Colonic mucosa (tissue), 4 donors: ENCODE measurements around the gene NUP188. TPM values are rescaled to one million over a fixed set of nuclear protein-coding genes. Genes with fewer than 3 reads are reported as not detected.

Source experiments
- DNase-seq: peaks from one replicate; pipeline ENCODE4 v3.0.0-alpha.2; 2020
- H3K27ac ChIP-seq: fragments of 200-600 bp; one replicate; pipeline ENCODE4 v1.8.0; 2021
- H3K27me3 ChIP-seq: fragments of 200-600 bp; one replicate; pipeline ENCODE4 v1.8.0; 2021
- H3K36me3 ChIP-seq: fragments of 200-600 bp; one replicate; pipeline ENCODE4 v1.8.0; 2021
- H3K4me1 ChIP-seq: fragments of 200-600 bp; one replicate; pipeline ENCODE4 v1.8.0; 2021; ENCODE audit warnings: mild to moderate bottlenecking
- H3K4me3 ChIP-seq: fragments of 200-600 bp; one replicate; pipeline ENCODE4 v1.8.0; 2021
- H3K9ac ChIP-seq, 2 donors: one replicate each; pipeline ENCODE4 v1.7.0; 2013; ENCODE audit warnings: control low read depth in 2 of 2, low read depth in 2 of 2, low read length in 2 of 2
- H3K9me3 ChIP-seq: fragments of 200-600 bp; one replicate; pipeline ENCODE4 v1.8.0; 2021
- intact Hi-C: fragments of 100-400 bp; cut with DNase I; formaldehyde crosslinking; loops from one replicate; pipeline ENCODE4 v1.14.1; 2022
- total RNA-seq, 2 donors: library from RNA; stranded (reverse); fragmentation: NEBNext Ultra II Directional in 1 of 2; extraction: Animal tissue kit (Norgen Biotek cat#: 25700) in 1 of 2; gene quantifications; one replicate each; pipeline ENCODE4 v1.2.1, GENCODE V29; 2021
- TF ChIP-seq, protein P1 (sequence below): fragments of 200-600 bp; IDR thresholded peaks from one replicate; pipeline ENCODE4 v1.8.0; 2022; ENCODE audit warnings: antibody characterized with exemption, mild to moderate bottlenecking
- donor health status: healthy.
- donor health status: DM: no; HTN: no; CAD: no.
- donor health status: DM: no; HTN: no; CAD: no.

NUP188 gene, protein sequence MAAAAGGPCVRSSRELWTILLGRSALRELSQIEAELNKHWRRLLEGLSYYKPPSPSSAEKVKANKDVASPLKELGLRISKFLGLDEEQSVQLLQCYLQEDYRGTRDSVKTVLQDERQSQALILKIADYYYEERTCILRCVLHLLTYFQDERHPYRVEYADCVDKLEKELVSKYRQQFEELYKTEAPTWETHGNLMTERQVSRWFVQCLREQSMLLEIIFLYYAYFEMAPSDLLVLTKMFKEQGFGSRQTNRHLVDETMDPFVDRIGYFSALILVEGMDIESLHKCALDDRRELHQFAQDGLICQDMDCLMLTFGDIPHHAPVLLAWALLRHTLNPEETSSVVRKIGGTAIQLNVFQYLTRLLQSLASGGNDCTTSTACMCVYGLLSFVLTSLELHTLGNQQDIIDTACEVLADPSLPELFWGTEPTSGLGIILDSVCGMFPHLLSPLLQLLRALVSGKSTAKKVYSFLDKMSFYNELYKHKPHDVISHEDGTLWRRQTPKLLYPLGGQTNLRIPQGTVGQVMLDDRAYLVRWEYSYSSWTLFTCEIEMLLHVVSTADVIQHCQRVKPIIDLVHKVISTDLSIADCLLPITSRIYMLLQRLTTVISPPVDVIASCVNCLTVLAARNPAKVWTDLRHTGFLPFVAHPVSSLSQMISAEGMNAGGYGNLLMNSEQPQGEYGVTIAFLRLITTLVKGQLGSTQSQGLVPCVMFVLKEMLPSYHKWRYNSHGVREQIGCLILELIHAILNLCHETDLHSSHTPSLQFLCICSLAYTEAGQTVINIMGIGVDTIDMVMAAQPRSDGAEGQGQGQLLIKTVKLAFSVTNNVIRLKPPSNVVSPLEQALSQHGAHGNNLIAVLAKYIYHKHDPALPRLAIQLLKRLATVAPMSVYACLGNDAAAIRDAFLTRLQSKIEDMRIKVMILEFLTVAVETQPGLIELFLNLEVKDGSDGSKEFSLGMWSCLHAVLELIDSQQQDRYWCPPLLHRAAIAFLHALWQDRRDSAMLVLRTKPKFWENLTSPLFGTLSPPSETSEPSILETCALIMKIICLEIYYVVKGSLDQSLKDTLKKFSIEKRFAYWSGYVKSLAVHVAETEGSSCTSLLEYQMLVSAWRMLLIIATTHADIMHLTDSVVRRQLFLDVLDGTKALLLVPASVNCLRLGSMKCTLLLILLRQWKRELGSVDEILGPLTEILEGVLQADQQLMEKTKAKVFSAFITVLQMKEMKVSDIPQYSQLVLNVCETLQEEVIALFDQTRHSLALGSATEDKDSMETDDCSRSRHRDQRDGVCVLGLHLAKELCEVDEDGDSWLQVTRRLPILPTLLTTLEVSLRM (N-terminal part only)
- 10 to 100 TPM; 26.8 to 43.9 TPM for total RNA-seq

DNA sequence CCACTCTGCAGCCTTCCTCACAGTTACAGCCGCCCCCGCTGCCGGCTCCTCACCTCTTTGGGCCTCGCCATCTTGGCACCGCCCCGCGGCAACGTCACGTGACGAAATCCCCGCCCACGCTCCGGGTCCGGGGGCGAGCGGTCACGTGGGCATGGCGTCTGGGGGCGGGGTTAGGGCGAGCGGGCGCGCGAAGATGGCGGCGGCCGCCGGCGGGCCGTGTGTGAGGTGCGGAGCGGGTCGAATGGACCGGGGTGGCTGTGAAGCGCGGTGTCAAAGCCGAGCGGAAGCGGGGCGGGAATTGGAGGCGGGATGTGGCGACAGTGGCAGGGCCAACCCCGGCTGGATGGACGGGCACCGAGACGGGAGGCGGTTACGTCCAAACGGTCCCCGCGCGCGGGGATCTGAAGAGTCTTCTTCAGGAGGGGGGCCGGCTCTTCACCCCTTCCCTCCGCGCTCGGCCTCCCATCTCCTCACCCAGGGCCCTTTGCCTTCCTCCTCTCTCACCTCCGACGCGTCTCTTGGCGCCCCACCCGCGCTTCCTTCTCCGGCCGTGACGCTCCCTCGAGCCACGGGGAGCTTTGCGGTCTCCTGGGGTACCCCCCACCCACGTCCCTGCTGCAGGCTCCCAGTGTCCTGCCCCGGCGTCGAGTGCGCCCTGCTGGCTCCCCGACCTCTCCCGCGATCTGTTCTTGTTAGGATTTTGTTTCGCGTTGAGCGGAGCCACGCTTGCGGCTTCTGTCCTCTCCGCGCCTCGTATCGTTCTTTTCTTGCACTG is at the start of gene NUP188, which contains the start of gene DOLK:
TSS of gene NUP188 (plus strand) at position 173 of the 775 bp plus-strand sequence. CDS start at position 194, 21 bp downstream.
TSS of gene DOLK (minus strand) at position 77 of the 775 bp plus-strand sequence. CDS start 300 bp downstream, outside the sequence.
- Histone ChIP-seq H3K4me3 (peak within 1 kb of the TSS; percentile 90), H3K27me3 (no peaks in the 10 kb centered on the region), H3K27ac (peak within 1 kb of the TSS; percentile 88), H3K36me3 (no peaks in the 10 kb centered on the region), H3K9ac (peak within 1 kb of the TSS; percentile 96 to 99), H3K4me1 (peaks cover 5% of the 10 kb centered on the region), H3K9me3 (no peaks in the 10 kb centered on the region)
- peak; percentile 98 for DNase-seq
- intact Hi-C loops = no loop called here
- TF ChIP-seq, protein P1, sequence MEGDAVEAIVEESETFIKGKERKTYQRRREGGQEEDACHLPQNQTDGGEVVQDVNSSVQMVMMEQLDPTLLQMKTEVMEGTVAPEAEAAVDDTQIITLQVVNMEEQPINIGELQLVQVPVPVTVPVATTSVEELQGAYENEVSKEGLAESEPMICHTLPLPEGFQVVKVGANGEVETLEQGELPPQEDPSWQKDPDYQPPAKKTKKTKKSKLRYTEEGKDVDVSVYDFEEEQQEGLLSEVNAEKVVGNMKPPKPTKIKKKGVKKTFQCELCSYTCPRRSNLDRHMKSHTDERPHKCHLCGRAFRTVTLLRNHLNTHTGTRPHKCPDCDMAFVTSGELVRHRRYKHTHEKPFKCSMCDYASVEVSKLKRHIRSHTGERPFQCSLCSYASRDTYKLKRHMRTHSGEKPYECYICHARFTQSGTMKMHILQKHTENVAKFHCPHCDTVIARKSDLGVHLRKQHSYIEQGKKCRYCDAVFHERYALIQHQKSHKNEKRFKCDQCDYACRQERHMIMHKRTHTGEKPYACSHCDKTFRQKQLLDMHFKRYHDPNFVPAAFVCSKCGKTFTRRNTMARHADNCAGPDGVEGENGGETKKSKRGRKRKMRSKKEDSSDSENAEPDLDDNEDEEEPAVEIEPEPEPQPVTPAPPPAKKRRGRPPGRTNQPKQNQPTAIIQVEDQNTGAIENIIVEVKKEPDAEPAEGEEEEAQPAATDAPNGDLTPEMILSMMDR = no peak

DNA sequence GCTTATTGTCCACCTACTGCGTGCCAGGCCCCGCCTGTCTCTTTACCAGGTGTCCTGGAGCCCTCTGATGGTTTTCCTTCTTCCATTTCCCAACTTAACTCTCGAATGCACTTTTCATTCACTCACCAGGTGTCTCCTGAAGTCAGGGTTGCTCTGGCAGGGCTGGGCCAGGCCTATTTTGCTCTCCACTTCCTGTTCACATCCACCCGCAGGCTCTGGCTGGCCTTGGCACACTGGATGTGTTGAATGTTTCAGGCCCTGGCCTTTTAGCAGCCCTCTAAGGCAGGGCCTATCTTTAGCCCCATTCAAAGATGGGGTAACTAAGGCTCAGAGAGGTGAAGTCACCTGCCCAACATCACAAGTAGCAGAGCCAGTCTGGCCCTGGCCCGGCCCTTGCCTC is 49.1 kb upstream of the NUP188 start:
- TF ChIP-seq, protein P1 = no peak
- Histone ChIP-seq H3K27ac (no peak overlapping the region), H3K9ac (no peak overlapping the region), H3K4me3 (no peak overlapping the region), H3K27me3 (no peaks in the 10 kb centered on the region), H3K36me3 (no peaks in the 10 kb centered on the region), H3K9me3 (no peaks in the 10 kb centered on the region), H3K4me1 (peaks cover 13% of the 10 kb centered on the region)
- intact Hi-C loops = no loop called here
- DNase-seq = no peak

DNA sequence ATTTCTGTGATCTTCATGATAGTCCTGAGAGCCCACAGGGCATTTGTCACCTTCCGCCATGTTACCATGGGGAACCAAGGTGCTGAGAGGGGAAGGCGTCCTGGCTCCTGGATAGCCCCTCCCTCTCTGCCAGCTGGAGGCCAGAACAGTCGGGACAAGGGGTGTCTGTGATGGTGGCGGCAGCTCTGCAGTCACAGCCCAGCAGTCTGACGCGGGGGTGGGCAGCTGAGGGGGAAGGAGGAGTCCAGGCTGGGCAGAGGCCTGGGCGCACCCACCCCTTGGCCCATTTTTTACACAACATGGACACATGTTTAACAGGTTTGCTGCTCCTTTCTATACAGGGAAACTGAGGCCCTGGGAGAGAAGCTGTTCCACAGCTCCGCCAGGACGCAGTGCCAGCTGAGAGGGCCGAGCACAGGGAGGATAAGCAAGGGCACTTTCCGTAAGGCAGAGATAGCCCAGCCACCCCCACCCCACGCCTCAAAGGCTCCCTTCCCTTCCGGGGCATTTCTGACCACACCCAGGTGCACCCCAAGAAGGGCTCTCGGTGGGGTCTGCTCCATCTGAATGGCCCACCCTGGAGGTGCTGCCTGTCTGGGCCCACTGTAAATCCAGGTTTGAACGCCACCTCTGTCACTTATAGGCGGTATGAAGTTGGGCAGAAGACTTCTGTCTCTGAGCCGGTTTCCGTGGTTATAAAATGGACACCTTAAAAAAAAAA is 48.5 kb upstream of the NUP188 start:
- peak overlapping the region; percentile 27 for H3K27ac ChIP-seq
- intact Hi-C loops = no loop called here
- H3K27me3 ChIP-seq = no peaks in the 10 kb centered on the region
- TF ChIP-seq, protein P1 = no peak
- no peak for DNase-seq
- no peak overlapping the region for H3K4me3 ChIP-seq
- peak overlapping the region in 1 of 2 donors; percentile 2 for H3K9ac ChIP-seq
- H3K9me3 ChIP-seq = no peaks in the 10 kb centered on the region
- no peaks in the 10 kb centered on the region for H3K36me3 ChIP-seq
- H3K4me1 ChIP-seq = peaks cover 13% of the 10 kb centered on the region

DNA sequence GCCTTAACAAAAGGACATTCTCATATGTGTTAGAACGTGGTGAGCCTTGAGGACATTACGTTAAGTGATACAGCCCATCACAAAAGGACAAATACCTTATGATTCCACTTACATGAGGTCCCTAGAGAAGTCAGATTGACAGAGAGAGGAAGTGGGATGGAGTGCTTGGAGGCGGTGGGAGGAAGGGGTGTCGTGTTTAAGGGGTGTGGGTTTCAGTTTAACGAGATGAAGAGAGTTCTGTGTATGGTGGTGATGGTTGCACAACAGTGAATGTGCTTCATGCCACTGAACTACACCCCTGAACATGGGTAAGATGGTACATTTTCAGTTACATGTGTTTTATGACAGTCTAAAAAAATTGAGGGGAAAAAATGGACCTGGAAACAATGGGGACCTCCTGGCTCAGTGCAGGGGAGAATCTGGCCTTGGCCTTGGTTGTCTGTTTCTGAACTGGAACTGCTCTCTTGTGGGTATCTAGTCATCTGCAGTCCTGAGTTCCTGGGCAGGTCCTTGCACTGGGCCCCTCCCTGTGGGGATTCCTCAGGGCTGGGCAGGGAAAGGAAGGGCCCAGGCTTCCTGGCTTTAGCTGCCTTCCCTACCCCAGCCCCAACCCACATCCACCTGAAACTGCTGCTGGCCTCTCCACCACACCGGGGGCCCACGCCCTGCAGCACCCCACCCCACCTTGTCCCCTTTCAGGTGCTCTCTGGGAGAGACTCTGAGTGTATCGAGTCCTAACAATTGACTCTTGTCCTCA is 47.8 kb upstream of the NUP188 start:
- H3K27ac ChIP-seq = peak overlapping the region; percentile 27
- no peak overlapping the region for H3K4me3 ChIP-seq
- H3K4me1 ChIP-seq = peaks cover 13% of the 10 kb centered on the region
- H3K9ac ChIP-seq = peak overlapping the region in 1 of 2 donors; percentile 31
- no peaks in the 10 kb centered on the region for H3K36me3 ChIP-seq
- no peaks in the 10 kb centered on the region for H3K27me3 ChIP-seq
- no peak for DNase-seq
- TF ChIP-seq, protein P1 = no peak
- H3K9me3 ChIP-seq = no peaks in the 10 kb centered on the region
- intact Hi-C loops = no loop called here
